ENCODE data around the gene CTIF.

- TF ChIP-seq POLR2AphosphoS5 (IDR thresholded peaks at IDR 0.05; ENCODE audit: borderline replicate concordance, low read depth, low read length) (no peak), EZH2 (IDR thresholded peaks at IDR 0.05) (no peak), FOXP2 (optimal IDR thresholded peaks at IDR 0.05; ENCODE audit: control extremely low read depth, extremely low read length, insufficient read depth) (no peak)
Measured at GRCh38 chr18:48723837-48724236, 185.0 kb downstream of the CTIF start.
